GM19452 (cell line): ENCODE data around the gene MAEA.
"Not testable (repeated sequence)": the region's sequence is repeated elsewhere in the genome, so short reads cannot be mapped to it uniquely, and the experiment has no call there.

Experiments
- ATAC-seq: cut with Tn5 transposase; IDR thresholded peaks from one replicate; pipeline ENCODE4 v1.9.1; 2021; ENCODE audit not compliant: unreplicated experiment

MAEA gene

DNA sequence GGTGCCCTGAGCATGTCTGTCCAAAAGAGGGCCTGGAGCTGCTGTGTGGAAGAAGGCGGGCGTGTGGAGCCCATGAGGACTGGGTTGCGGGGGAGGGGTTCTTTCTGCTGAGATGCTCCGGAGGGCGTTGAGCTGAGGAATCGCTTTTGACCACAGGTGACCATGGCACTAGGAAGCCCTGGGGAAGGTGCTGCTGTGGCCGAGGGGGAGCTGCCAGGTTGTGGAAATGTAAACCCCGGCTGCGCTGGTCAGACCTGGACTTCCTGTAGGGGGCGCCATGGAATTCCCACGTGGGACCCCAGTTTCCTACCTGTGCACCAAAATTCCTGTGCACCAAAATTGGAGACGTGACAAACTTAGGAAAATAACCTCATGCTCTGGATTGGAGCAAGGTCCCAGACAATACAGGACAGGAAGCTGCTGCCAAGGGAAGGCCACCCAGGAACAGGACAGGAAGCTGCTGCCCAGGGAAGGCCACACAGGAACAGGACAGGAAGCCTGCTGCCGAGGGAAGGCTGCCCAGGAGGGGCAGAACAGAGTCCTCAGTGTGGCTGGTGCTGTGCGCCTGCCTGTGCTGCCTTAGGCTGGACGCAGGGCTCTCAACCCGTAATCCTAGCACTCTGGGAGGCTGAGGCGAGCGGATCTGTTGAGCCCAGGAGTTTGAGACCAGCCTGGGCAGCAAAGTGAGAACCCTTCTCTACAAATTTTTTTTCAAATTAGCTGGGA is 29.0 kb downstream of the MAEA start:
- no peak for ATAC-seq

DNA sequence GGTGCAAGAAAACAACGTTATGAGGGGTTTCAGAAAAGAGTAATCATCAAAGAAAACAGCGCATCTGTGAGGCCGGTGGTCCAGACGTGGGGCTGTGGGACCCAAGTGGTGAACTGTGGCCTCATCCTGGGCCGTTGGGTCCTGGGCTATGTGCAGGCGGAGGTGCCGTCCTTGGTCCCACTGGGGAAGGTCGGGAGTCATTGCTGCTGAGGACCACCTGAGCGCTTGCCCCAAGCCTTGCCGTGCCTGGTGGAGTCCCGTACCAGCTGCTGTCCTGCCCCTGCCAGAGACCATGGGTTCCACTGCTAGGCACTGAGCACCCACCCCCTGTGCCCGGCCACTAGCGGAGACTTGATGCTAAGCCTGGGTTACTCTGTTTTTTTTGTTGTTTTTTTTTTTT is 31.8 kb downstream of the MAEA start:
- no peak for ATAC-seq

- no peak for ATAC-seq
These were observed 32.4 kb downstream of the MAEA start for GRCh38 chr4:1321946-1322650.

GRCh38 chr4:1323280-1323634 is 33.6 kb downstream of the MAEA start:
- ATAC-seq = no peak

GRCh38 chr4:1323635-1324442 is 34.1 kb downstream of the MAEA start:
- ATAC-seq = no peak

DNA sequence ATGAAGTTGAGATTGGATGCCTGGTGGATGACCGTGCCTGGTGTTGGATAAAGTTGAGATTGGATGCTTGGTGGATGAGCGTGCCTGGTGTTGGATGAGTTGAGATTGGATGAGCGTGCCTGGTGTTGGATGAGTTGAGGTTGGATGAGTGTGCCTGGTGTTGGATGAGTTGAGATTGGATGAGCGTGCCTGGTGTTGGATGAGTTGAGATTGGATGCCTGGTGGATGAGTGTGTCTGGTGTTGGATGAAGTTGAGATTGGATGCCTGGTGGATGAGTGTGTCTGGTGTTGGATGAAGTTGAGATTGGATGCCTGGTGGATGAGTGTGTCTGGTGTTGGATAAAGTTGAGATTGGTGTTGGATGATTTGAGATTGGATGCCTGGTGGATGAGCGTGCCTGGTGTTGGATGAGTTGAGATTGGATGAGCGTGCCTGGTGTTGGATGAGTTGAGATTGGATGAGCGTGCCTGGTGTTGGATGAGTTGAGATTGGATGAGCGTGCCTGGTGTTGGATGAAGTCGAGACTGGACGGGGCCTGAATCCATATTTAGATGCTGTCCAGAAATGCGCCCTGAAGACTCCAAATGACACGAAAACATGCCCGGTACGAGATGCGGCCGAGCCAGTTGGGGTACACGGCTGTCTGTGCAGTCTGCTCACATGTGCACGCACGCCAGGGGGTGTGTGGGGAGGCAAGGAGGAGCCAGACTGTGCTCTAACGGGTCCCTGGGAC is 34.9 kb downstream of the MAEA start:
- not testable (repeated sequence) for ATAC-seq

DNA sequence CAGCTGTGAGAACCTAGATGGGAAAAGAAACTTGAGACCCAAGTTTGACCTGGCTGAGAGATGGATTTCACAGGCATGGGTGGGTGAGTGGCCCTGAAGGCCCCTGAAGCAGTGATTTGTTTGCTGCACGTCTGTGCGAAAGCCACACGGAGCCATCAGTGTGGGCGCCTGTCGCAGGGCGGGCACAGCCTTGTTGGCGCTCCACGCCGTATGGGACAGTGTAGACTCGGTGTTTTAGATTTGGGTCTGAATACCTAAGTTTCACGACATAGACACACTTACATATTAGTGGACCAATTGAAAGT is 35.4 kb downstream of the MAEA start:
- no peak for ATAC-seq

- no peak for ATAC-seq
These were observed 36.3 kb downstream of the MAEA start for GRCh38 chr4:1325681-1326635.

DNA sequence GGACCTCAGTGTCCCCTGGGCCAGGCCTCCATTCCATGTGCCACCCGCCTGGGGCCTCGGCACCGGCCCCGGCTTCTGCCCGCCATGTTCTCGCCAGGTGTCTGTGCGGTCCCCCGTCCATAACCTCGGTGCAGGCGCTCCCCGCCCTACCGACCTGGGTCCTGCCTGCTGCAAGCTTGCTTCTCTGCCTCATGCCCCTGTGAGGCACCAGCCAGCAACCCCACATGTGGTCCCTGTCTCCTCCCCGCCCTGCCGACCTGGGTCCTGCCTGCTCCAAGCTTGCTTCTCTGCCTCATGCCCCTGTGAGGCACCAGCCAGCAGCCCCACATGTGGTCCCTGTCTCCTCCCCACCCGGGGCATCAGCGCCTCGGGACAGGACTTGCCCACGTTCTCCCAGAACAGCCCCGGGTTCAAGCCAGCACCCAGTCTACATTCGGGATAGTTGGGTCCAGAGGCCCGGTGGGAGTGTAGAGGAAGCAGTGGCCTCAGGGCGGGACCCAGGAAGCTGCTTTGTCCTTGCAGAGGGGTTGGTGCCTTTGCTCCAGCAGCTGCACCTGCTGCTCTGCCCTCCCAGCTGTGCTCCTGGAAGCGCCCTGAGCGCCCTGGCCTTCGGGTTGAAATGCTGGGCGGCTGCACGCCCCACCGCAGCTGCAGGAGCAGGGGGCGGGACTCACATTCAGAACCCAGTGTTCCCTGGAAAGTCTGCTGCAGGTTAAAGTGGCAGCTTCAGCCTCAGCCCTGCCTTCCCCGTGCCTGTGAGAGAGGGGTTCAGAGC is 37.2 kb downstream of the MAEA start:
- no peak for ATAC-seq

DNA sequence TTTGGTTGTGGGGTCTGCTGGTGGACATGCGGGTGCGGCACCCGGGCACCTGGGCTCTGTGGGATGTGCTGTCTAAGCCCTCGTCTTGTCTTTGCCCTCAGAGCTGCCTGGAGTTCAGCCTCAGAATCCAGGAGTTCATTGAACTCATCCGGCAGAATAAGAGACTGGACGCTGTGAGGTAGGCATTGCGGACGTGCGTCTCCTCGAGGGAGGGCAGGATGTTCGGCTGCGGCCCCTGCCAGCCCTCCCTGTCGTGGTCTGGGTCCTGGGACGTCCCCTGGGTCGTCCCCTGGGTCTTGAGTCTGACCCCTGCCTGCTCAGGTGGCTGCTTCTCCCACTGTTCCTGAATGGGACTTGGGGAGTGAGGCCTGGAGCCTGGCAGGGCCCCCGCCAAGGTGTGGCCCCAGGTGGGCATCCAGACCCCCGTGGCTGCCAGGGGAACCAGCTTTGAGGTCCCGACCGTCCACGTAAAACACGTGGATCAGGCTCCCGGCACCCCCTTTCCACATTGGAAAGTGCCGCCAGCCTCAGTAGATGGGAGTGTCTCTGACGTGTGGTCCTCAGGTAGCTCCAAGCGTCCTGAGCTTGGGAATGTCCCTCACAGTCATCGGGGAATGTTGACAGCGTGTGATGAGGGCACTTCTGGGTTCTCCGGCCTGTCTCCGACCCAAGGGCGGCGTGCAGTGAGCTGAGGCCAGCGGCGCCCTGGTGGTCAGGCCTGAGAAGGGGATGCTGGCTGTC is 38.0 kb downstream of the MAEA start:
- ATAC-seq = no peak

- no peak for ATAC-seq
These were observed 38.8 kb downstream of the MAEA start for GRCh38 chr4:1328267-1329155.

GRCh38 chr4:1329408-1330371 is 40.0 kb downstream of the MAEA start:
- no peak for ATAC-seq

GRCh38 chr4:1330761-1331590 is 41.3 kb downstream of the MAEA start:
- ATAC-seq = no peak

- ATAC-seq = no peak
These were observed 42.1 kb downstream of the MAEA start for GRCh38 chr4:1331591-1332353.

- no peak for ATAC-seq
These were observed 43.0 kb downstream of the MAEA start for GRCh38 chr4:1332686-1333085.
